Uterus (tissue), 4 donors: ENCODE measurements around the gene SLC38A10. TPM values are rescaled to one million over a fixed set of nuclear protein-coding genes. Genes with fewer than 3 reads are reported as not detected.

Experiments used
- DNase-seq, 2 donors: peaks; one replicate each; pipeline ENCODE4 v3.0.0-alpha.2; 2019 to 2020
- H3K27ac ChIP-seq, 2 donors: fragments of 200-600 bp; sonication (generic); 1 replicate in 1 of 2; 2 replicates in 1 of 2; pipeline ENCODE4 v1.5.1; 2016 to 2018
- H3K27me3 ChIP-seq, 2 donors: fragments of 200-600 bp; sonication (generic); one replicate each; pipeline ENCODE4 v1.5.1; 2018 to 2019; ENCODE audit warnings: control low read depth in 1 of 2
- H3K36me3 ChIP-seq, 2 donors: fragments of 200-600 bp; sonication (generic); one replicate each; pipeline ENCODE4 v1.5.1; 2019; ENCODE audit warnings: control low read depth in 1 of 2
- H3K4me1 ChIP-seq, 2 donors: fragments of 200-600 bp; sonication (generic); one replicate each; pipeline ENCODE4 v1.5.1; 2018 to 2019; ENCODE audit warnings: control low read depth in 1 of 2
- H3K4me3 ChIP-seq, 2 donors: fragments of 200-600 bp; sonication (generic); 1 replicate in 1 of 2; 2 replicates in 1 of 2; pipeline ENCODE4 v1.5.1; 2018 to 2019; ENCODE audit warnings: mild to moderate bottlenecking in 1 of 2
- H3K9me3 ChIP-seq, 2 donors: fragments of 200-600 bp; sonication (generic); one replicate each; pipeline ENCODE4 v1.5.1; 2019; ENCODE audit warnings: control low read depth in 1 of 2
- POLR2A ChIP-seq, 2 donors: fragments of 450-650 bp; IDR thresholded peaks; one replicate each; pipeline ENCODE4 v1.6.1; 2016; ENCODE audit warnings: antibody characterized with exemption in 2 of 2, mild to moderate bottlenecking in 1 of 2, moderate library complexity in 1 of 2
- intact Hi-C: fragments of 100-400 bp; cut with DNase I; formaldehyde crosslinking; loops from one replicate; pipeline ENCODE4 v1.15.1; 2023; ENCODE audit warnings: low total_unique reads
- total RNA-seq, 4 donors: library from RNA; depleted of rRNA in 3 of 4; stranded (reverse); fragments of >200 nt in 3 of 4; gene quantifications; one replicate each; pipeline versions ENCODE4 v1.1.0 to v1.2.4, GENCODE V29; 2014 to 2023
- TF ChIP-seq, protein P1 (sequence below), 4 experiments: fragments of 200-600 bp in 2 of 4; fragments of 450-650 bp in 2 of 4; sonication (generic) in 2 of 4; IDR thresholded peaks; one replicate each; pipeline ENCODE4 v1.5.1; 2016 to 2019; ENCODE audit warnings: antibody characterized with exemption in 4 of 4, mild to moderate bottlenecking in 2 of 4, moderate library complexity in 1 of 4
- donor health status: DM: yes; HTN: yes; CAD: no.

Gene SLC38A10
- total RNA-seq, 4 donors from 2014 or later, result 50.7 to 55.4 (median 53.3) TPM

DNA sequence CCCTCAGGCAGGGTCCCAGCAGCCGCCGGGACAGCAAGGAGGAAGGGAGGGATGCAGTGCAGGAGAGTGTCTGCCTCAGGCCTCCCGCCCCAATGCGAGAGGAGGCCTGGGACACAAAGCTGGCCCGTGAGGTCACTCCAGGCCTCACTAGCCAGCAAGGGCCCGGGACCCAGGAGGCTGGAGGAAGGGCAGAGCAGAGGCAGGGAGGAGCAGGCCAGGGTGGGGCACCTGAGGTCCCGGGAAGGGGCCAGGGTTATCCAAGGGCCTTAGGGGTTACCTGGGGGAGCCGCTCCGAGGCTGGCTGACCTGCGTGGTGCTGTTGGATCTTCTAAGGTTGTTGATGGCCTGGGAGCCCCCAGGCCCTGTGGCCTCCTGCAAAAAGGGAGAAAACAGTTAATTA lies 86.5 kb downstream of the SLC38A10 start:
- no peak for DNase-seq
- Histone ChIP-seq H3K4me3 (no peak overlapping the region), H3K9me3 (no peaks in the 10 kb centered on the region), H3K27me3 (no peaks in the 10 kb centered on the region), H3K4me1 (no peaks in the 10 kb centered on the region), H3K27ac (no peak overlapping the region), H3K36me3 (no peaks in the 10 kb centered on the region)
- intact Hi-C loops, result no loop called here
- TF ChIP-seq, protein P1, sequence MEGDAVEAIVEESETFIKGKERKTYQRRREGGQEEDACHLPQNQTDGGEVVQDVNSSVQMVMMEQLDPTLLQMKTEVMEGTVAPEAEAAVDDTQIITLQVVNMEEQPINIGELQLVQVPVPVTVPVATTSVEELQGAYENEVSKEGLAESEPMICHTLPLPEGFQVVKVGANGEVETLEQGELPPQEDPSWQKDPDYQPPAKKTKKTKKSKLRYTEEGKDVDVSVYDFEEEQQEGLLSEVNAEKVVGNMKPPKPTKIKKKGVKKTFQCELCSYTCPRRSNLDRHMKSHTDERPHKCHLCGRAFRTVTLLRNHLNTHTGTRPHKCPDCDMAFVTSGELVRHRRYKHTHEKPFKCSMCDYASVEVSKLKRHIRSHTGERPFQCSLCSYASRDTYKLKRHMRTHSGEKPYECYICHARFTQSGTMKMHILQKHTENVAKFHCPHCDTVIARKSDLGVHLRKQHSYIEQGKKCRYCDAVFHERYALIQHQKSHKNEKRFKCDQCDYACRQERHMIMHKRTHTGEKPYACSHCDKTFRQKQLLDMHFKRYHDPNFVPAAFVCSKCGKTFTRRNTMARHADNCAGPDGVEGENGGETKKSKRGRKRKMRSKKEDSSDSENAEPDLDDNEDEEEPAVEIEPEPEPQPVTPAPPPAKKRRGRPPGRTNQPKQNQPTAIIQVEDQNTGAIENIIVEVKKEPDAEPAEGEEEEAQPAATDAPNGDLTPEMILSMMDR (IDR thresholded peaks at IDR 0.05), result no peak
- no peak for TF ChIP-seq POLR2A (IDR thresholded peaks at IDR 0.05)

DNA sequence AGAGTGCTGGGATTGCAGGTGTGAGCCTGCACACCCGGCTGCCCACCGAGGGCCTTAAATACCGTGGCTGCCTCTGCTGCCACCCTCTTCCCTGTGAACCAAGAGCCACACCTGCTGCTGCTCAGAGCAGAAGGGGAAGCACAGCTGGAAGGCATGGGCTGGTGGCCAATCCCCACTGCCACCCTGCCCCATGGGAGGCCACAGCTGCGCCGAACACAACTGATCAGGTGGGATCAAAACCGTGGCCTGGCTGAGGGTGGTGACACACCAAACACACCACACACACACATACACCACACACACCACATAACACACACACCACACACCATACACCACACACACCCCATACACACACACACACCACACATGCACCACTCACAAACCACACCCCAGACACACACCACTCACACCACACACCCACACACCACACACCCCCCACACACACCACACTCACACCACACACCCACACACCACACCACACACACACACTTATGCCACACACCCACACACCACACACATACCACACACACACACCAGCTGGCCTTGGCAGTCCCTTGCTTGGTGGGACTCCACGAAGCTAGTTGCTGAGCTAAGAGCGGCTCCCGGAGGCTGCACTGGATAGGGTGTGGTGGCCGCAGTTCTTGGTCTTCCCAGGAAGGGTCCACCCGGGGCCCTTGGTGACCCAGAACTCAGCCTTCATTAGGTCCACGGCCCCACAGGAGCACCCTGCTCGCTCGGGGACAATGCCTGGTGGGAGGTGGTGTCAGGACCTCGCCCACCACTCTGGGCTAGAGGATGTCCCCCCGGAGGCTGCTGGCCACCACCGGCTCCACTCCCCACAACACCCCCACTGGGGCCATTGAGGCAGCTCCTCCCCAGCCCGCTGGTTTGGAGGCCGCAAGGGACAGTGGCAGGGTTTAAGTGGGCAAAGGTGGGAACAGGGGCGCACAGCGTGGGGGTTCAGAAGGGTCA lies 87.2 kb downstream of the SLC38A10 start:
- DNase-seq, result no peak
- no peaks in the 10 kb centered on the region for H3K36me3 ChIP-seq
- H3K4me3 ChIP-seq, result no peak overlapping the region
- no peaks in the 10 kb centered on the region for H3K27me3 ChIP-seq
- intact Hi-C loops, result no loop called here
- TF ChIP-seq POLR2A (IDR thresholded peaks at IDR 0.05), result no peak
- TF ChIP-seq, protein P1 (IDR thresholded peaks at IDR 0.05), result no peak
- H3K27ac ChIP-seq, result no peak overlapping the region
- H3K4me1 ChIP-seq, result no peaks in the 10 kb centered on the region
- H3K9me3 ChIP-seq, result no peaks in the 10 kb centered on the region

DNA sequence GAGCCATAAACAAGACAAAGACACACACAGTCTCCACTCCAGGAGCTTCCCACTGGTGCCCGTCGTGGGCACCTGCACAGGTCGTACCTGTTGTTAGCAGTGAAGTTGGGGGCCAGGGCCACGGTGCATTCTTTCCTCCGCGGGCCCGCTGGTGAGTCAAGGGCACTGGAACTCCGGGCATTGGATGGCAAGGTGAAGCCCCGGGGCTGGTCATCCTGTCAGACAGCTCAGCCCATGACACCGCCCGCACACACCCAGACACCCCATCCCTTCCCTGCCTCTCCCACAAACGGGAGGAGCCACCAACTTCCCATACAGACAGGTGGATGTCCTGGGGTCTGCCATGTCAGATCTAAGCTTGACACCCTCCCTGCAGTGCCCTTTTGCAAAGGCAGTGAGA lies 88.5 kb downstream of the SLC38A10 start:
- Histone ChIP-seq H3K27me3 (no peaks in the 10 kb centered on the region), H3K4me1 (no peaks in the 10 kb centered on the region), H3K27ac (no peak overlapping the region), H3K36me3 (no peaks in the 10 kb centered on the region), H3K4me3 (no peak overlapping the region), H3K9me3 (no peaks in the 10 kb centered on the region)
- no peak for TF ChIP-seq POLR2A (IDR thresholded peaks at IDR 0.05)
- TF ChIP-seq, protein P1 (IDR thresholded peaks at IDR 0.05), result no peak
- intact Hi-C loops, result no loop called here
- DNase-seq, result no peak

DNA sequence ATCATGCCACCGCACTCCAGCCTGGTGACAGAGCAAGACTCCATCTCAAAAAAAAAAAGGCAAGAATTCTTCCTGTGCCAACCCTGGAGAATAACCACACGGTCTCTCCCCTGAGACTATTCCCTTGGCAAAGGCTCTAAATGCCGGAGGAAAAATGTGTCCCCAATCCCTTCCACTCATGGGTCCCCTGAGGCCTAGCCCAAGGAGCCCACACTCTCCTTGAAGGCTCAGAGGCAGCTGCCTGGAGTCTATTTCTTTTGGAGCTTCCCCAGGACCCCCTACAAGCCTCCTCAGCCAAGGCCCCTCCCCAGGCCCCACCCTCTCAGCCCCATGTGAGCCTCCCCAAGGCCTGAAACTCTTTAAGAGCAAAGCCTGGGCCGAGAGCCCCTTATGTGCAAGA lies 88.9 kb downstream of the SLC38A10 start:
- no peaks in the 10 kb centered on the region for H3K36me3 ChIP-seq
- no peaks in the 10 kb centered on the region for H3K4me1 ChIP-seq
- DNase-seq, result no peak
- no peaks in the 10 kb centered on the region for H3K27me3 ChIP-seq
- no peak overlapping the region for H3K27ac ChIP-seq
- intact Hi-C loops, result no loop called here
- H3K4me3 ChIP-seq, result no peak overlapping the region
- no peaks in the 10 kb centered on the region for H3K9me3 ChIP-seq
- TF ChIP-seq POLR2A (IDR thresholded peaks at IDR 0.05), result no peak
- TF ChIP-seq, protein P1 (IDR thresholded peaks at IDR 0.05), result no peak

DNA sequence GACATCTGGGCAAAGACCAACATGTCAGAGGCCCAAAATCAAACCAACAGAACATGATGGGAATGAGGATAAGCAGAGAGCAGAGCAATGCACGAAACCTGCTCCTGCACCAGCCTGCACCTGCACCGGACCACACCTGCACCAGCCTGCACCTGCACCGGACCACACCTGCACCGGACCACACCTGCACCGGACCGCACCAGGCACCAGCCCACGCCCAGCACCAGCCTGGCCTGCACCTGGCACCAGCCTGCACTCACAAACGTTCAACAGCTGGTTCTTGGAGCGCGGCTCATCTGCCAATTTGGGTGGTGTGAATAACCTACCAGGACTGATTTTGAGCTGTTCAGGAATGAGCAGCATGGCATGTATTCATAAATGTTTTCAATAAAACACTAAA lies 90.5 kb downstream of the SLC38A10 start:
- no peaks in the 10 kb centered on the region for H3K27me3 ChIP-seq
- H3K36me3 ChIP-seq, result no peaks in the 10 kb centered on the region
- TF ChIP-seq, protein P1 (IDR thresholded peaks at IDR 0.05), result no peak
- TF ChIP-seq POLR2A (IDR thresholded peaks at IDR 0.05), result no peak
- no peak for DNase-seq
- no peak overlapping the region for H3K4me3 ChIP-seq
- no peaks in the 10 kb centered on the region for H3K4me1 ChIP-seq
- no peak overlapping the region for H3K27ac ChIP-seq
- intact Hi-C loops, result no loop called here
- H3K9me3 ChIP-seq, result no peaks in the 10 kb centered on the region
